PC-9 (cell line): ENCODE data around the gene YWHAE. TPM values are rescaled to one million over a fixed set of nuclear protein-coding genes. Genes with fewer than 3 reads are reported as not detected.
"Not testable (repeated sequence)": the region's sequence is repeated elsewhere in the genome, so short reads cannot be mapped to it uniquely, and the experiment has no call there.

Experiments used
- BruUV-seq: library from RNA; stranded (reverse); fragments of 400-500 nt; replicated peaks from 2 replicates; lab custom pipeline; 2021; lab: Mats Ljungman, UMichigan
- CTCF ChIA-PET: fragments of 300-600 bp; sonication (Branson Sonifier 250); formaldehyde crosslinking; loops from one replicate; lab custom pipeline; 2022; ENCODE audit warnings: antibody characterized with exemption; lab: Charles Lee
- POLR2A ChIA-PET: fragments of 300-600 bp; sonication (Branson Sonifier 250); formaldehyde crosslinking; loops from one replicate; lab custom pipeline; 2022; ENCODE audit warnings: antibody characterized with exemption; ENCODE audit not compliant: unreplicated experiment; lab: Charles Lee
- DNase-seq, 2 experiments: peaks; one replicate each; pipeline versions ENCODE4 v3.0.0 to v3.0.0-alpha.2; 2015 to 2022; ENCODE audit warnings: mixed read lengths in 1 of 2
- H2AFZ ChIP-seq: fragments of 200-600 bp; sonication (generic); 2 replicates; pipeline ENCODE4 v1.8.1; 2017; ENCODE audit warnings: antibody characterized with exemption
- H3F3A ChIP-seq: fragments of 200-600 bp; sonication (generic); 2 replicates; pipeline ENCODE4 v1.8.1; 2017; ENCODE audit warnings: antibody characterized with exemption, mild to moderate bottlenecking, low read depth; ENCODE audit not compliant: insufficient read depth
- H3K27ac ChIP-seq: fragments of 200-600 bp; sonication (generic); 2 replicates; pipeline ENCODE4 v1.6.1; 2016; ENCODE audit warnings: mixed run types
- H3K27me3 ChIP-seq: fragments of 200-600 bp; sonication (generic); 2 replicates; pipeline ENCODE4 v1.6.1; 2016; ENCODE audit warnings: low read depth, mixed run types; ENCODE audit not compliant: insufficient read depth
- H3K36me3 ChIP-seq: fragments of 200-600 bp; sonication (generic); 2 replicates; pipeline ENCODE4 v1.6.1; 2016; ENCODE audit warnings: low read depth, mixed run types
- H3K4me1 ChIP-seq: fragments of 200-600 bp; sonication (generic); replicated peaks from 2 replicates; pipeline ENCODE4 v1.6.1; 2016; ENCODE audit warnings: mixed run types; ENCODE audit not compliant: insufficient read depth
- H3K4me2 ChIP-seq: fragments of 200-600 bp; sonication (generic); 2 replicates; pipeline ENCODE4 v1.6.1; 2017; ENCODE audit warnings: mixed run types
- H3K4me3 ChIP-seq: fragments of 200-600 bp; sonication (generic); 2 replicates; pipeline ENCODE4 v1.6.1; 2016; ENCODE audit warnings: mixed run types
- H3K79me2 ChIP-seq: fragments of 200-600 bp; sonication (generic); 2 replicates; pipeline ENCODE4 v1.6.1; 2017; ENCODE audit warnings: low read depth, mixed run types
- H3K9me2 ChIP-seq: fragments of 200-600 bp; sonication (generic); 2 replicates; pipeline ENCODE4 v1.8.1; 2017; ENCODE audit warnings: mild to moderate bottlenecking; ENCODE audit not compliant: insufficient read depth
- H3K9me3 ChIP-seq: fragments of 200-600 bp; sonication (generic); 2 replicates; pipeline ENCODE4 v1.8.1; 2016; ENCODE audit warnings: low read depth; ENCODE audit not compliant: insufficient read depth
- H4K20me1 ChIP-seq: fragments of 200-600 bp; sonication (generic); 2 replicates; pipeline ENCODE4 v1.8.1; 2017; ENCODE audit not compliant: insufficient read depth
- EZH2 ChIP-seq: fragments of 200-600 bp; sonication (generic); IDR thresholded peaks from 2 replicates; pipeline ENCODE4 v1.8.0; 2017; ENCODE audit warnings: antibody characterized with exemption, low read depth
- intact Hi-C: fragments of 100-400 bp; cut with micrococcal nuclease; formaldehyde crosslinking; loops from one replicate; pipeline ENCODE4 v1.10.0; 2022; ENCODE audit not compliant: unreplicated experiment
- total RNA-seq: library from RNA; stranded (reverse); gene quantifications from 2 replicates; pipeline ENCODE4 v1.2.3, GENCODE V29; 2021
- TF ChIP-seq, protein P1 (sequence below): fragments of 200-600 bp; sonication (generic); conservative IDR thresholded peaks from 2 replicates; pipeline ENCODE4 v1.6.1; 2017; ENCODE audit warnings: mixed run types, antibody characterized with exemption, mild to moderate bottlenecking, moderate library complexity

The YWHAE gene
- total RNA-seq, 1 experiment from 2014 or later: 1,140 TPM

DNA sequence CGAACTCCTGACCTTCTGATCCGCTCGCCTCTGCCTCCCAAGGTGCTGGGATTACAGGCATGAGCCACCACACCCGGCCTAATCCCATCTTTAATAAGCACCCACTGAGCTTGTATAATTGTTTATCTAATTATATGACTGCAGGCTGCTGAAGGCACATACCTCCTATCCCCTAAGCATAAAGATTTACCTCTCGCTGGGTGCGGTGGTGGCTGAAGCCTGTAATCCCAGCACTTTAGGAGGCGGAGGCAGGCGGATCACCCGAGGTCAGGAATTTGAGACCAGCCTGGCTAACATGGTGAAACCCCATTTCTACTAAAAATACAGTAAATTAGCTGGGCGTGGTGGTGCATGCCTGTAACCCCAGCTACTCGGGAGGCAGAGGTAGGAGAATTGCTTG, 20.1 kb upstream of the YWHAE start:
- no peak for TF ChIP-seq EZH2
- TF ChIP-seq, protein P1, sequence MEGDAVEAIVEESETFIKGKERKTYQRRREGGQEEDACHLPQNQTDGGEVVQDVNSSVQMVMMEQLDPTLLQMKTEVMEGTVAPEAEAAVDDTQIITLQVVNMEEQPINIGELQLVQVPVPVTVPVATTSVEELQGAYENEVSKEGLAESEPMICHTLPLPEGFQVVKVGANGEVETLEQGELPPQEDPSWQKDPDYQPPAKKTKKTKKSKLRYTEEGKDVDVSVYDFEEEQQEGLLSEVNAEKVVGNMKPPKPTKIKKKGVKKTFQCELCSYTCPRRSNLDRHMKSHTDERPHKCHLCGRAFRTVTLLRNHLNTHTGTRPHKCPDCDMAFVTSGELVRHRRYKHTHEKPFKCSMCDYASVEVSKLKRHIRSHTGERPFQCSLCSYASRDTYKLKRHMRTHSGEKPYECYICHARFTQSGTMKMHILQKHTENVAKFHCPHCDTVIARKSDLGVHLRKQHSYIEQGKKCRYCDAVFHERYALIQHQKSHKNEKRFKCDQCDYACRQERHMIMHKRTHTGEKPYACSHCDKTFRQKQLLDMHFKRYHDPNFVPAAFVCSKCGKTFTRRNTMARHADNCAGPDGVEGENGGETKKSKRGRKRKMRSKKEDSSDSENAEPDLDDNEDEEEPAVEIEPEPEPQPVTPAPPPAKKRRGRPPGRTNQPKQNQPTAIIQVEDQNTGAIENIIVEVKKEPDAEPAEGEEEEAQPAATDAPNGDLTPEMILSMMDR: no peak
- Histone ChIP-seq H3K27me3 (no peaks in the 10 kb centered on the region), H3K4me2 (no peak overlapping the region), H3K9me2 (no peaks in the 10 kb centered on the region), H3K4me1 (peaks cover 10% of the 10 kb centered on the region), H3K9me3 (no peaks in the 10 kb centered on the region), H3K4me3 (no peak overlapping the region), H3K36me3 (peaks cover 22% of the 10 kb centered on the region), H3K27ac (no peak overlapping the region), H3K79me2 (peaks cover 22% of the 10 kb centered on the region), H2AFZ (no peak overlapping the region), H4K20me1 (peaks cover 34% of the 10 kb centered on the region), H3F3A (peaks cover 50% of the 10 kb centered on the region)
- DNase-seq: no peak
- intact Hi-C loops: no loop called here
- ChIA-PET POLR2A (no interaction called here), CTCF (no interaction called here)
- BruUV-seq: no TSS peak

DNA sequence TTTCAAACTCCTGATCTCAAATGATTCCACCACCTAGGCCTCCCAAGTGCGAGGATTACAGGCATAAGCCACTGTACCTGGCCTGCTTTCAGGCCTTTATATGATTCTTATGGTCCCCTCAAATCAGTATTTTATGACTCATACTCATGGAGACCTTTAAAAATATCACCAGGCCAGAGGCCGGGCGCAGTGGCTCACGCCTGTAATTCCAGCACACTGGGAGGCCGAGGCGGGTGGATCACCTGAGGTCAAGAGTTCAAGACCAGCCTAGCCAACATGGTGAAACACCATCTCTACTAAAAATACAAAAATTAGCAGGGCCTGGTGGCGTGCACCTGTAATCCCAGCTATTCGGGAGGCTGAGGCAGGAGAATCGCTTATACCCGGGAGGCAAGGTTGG, 18.5 kb upstream of the YWHAE start:
- POLR2A ChIA-PET, H3K9me2 ChIP-seq, H3K9me3 ChIP-seq, BruUV-seq, H3K4me2 ChIP-seq, intact Hi-C loops, H3K27me3 ChIP-seq, H3K4me3 ChIP-seq, H2AFZ ChIP-seq, H3K27ac ChIP-seq, DNase-seq: not testable (repeated sequence)
- Histone ChIP-seq H3F3A (peaks cover 45% of the 10 kb centered on the region), H3K79me2 (peaks cover 21% of the 10 kb centered on the region), H4K20me1 (peaks cover 30% of the 10 kb centered on the region), H3K4me1 (peaks cover 13% of the 10 kb centered on the region), H3K36me3 (peaks cover 22% of the 10 kb centered on the region)
- CTCF ChIA-PET: interaction anchor here (0.6 kb wide), 1 partner anchor 39 kb away, joined by 3 read pairs; no protein-coding TSS in a partner anchor

DNA sequence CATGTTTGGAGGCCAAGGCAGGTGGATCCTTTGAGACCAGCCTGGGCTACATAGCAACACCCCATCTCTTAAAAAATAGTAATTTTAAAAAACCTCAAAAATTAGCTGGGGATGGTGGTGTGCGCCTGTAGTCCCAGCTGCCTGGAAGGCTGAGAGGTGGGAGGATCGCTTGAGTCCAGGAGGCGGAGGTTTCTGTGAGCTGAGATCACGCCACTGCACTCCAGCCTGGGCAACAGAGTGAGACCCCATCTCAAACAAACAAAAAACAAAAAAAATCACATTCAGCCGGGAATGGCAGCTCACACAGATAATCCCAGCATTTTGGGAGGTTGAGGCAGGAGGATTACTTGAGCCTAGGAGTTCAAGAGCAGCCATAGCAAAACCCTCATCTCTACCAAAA, 16.4 kb upstream of the YWHAE start:
- DNase-seq: no peak
- Histone ChIP-seq H3K27ac (no peak overlapping the region), H3K27me3 (no peaks in the 10 kb centered on the region), H3K4me1 (peaks cover 14% of the 10 kb centered on the region), H3K36me3 (peaks cover 15% of the 10 kb centered on the region), H4K20me1 (peaks cover 16% of the 10 kb centered on the region), H3K9me3 (no peaks in the 10 kb centered on the region), H3F3A (peaks cover 50% of the 10 kb centered on the region), H2AFZ (no peak overlapping the region), H3K4me3 (no peak overlapping the region), H3K4me2 (no peak overlapping the region), H3K9me2 (no peaks in the 10 kb centered on the region), H3K79me2 (peaks cover 8% of the 10 kb centered on the region; the same call in 1 of the 2 replicates)
- TF ChIP-seq EZH2: no peak
- TF ChIP-seq, protein P1: no peak
- BruUV-seq: no TSS peak
- ChIA-PET CTCF (no interaction called here), POLR2A (interaction anchor here (0.6 kb wide), 1 partner anchor 20 kb away, joined by 6 read pairs; no protein-coding TSS in a partner anchor)
- intact Hi-C loops: no loop called here

DNA sequence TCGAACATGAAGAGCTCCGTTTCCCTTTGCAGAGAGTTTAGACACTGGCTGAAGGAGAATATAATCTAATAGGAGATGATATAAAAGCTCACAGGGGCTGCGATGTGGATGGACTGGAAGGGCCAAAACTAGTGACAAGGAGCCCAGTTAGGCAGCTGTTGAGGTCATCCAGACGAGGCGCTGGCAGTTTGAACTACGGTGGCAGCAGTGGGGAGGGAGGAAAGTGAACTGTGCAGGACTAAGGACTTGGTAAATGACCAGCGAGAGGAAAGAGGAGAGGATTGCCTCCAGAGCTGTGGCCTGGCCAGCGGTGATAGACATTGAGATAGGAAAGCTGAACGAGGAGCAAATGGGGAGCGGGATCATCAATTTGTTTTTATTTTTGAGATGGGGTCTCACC, 14.6 kb upstream of the YWHAE start:
- Histone ChIP-seq H2AFZ (no peak overlapping the region), H4K20me1 (peaks cover 8% of the 10 kb centered on the region; the same call in 1 of the 2 replicates), H3K79me2 (no peaks in the 10 kb centered on the region), H3K9me2 (no peaks in the 10 kb centered on the region), H3K4me2 (no peak overlapping the region), H3K4me1 (peaks cover 14% of the 10 kb centered on the region), H3K4me3 (no peak overlapping the region), H3K27me3 (no peaks in the 10 kb centered on the region), H3K27ac (no peak overlapping the region), H3F3A (peaks cover 48% of the 10 kb centered on the region), H3K36me3 (no peaks in the 10 kb centered on the region), H3K9me3 (no peaks in the 10 kb centered on the region)
- ChIA-PET CTCF (no interaction called here), POLR2A (no interaction called here)
- no TSS peak for BruUV-seq
- intact Hi-C loops: no loop called here
- no peak for TF ChIP-seq EZH2
- TF ChIP-seq, protein P1: no peak
- DNase-seq: no peak
